HG03095 (cell line): ENCODE measurements around the gene SLC37A2.

Source experiments
- ATAC-seq: cut with Tn5 transposase; IDR thresholded peaks from one replicate; pipeline ENCODE4 v1.9.1; 2021; ENCODE audit warnings: moderate library complexity; ENCODE audit not compliant: unreplicated experiment

The SLC37A2 gene

GRCh38 chr11:125102510-125102909 lies 39.4 kb downstream of the SLC37A2 start:
- no peak for ATAC-seq

- no peak for ATAC-seq
Observed at GRCh38 chr11:125105926-125106325, 42.8 kb downstream of the SLC37A2 start.

GRCh38 chr11:125108469-125108868 lies 45.4 kb downstream of the SLC37A2 start:
- ATAC-seq: no peak

GRCh38 chr11:125110506-125110905 lies 47.4 kb downstream of the SLC37A2 start:
- ATAC-seq: no peak

- ATAC-seq: no peak
Observed at GRCh38 chr11:125111001-125111342, 47.9 kb downstream of the SLC37A2 start.

GRCh38 chr11:125111343-125112207 lies 48.5 kb downstream of the SLC37A2 start, which contains the start of gene TMEM218:
TSS of gene TMEM218 (minus strand) at chr11:125111626. CDS start at chr11:125102241, 9,385 bp downstream.
- ATAC-seq: peak; percentile 99

GRCh38 chr11:125112208-125112604 lies 49.1 kb downstream of the SLC37A2 start:
- no peak for ATAC-seq

GRCh38 chr11:125114518-125114917 lies 51.4 kb downstream of the SLC37A2 start:
- no peak for ATAC-seq

- ATAC-seq: no peak
Observed at GRCh38 chr11:125117429-125117828, 54.3 kb downstream of the SLC37A2 start.

- no peak for ATAC-seq
Observed at GRCh38 chr11:125123194-125123946, 60.3 kb downstream of the SLC37A2 start.

GRCh38 chr11:125123947-125124617 lies 61.0 kb downstream of the SLC37A2 start:
- peak; percentile 78 for ATAC-seq

GRCh38 chr11:125124618-125124992 lies 61.5 kb downstream of the SLC37A2 start:
- no peak for ATAC-seq

GRCh38 chr11:125128450-125128849 lies 65.3 kb downstream of the SLC37A2 start:
- ATAC-seq: no peak

GRCh38 chr11:125129316-125129993 lies 66.3 kb downstream of the SLC37A2 start:
- ATAC-seq: no peak

GRCh38 chr11:125132071-125132470 lies 69.0 kb downstream of the SLC37A2 start:
- no peak for ATAC-seq

GRCh38 chr11:125132596-125132995 lies 69.5 kb downstream of the SLC37A2 start:
- ATAC-seq: no peak

- ATAC-seq: no peak
Observed at GRCh38 chr11:125136001-125136400, 72.9 kb downstream of the SLC37A2 start.

- ATAC-seq: no peak
Observed at GRCh38 chr11:125138966-125139365, 75.9 kb downstream of the SLC37A2 start.

- no peak for ATAC-seq
Observed at GRCh38 chr11:125139778-125140177, 76.7 kb downstream of the SLC37A2 start.
